Thymus (tissue), 11 donors: ENCODE results near the gene MBTPS1. TPM values are rescaled to one million over a fixed set of nuclear protein-coding genes. Genes with fewer than 3 reads are reported as not detected.

ENCODE experiments used
- DNase-seq, 9 donors: peaks; one replicate each; pipeline ENCODE4 v3.0.0-alpha.2; 2013; ENCODE audit warnings: low spot score in 9 of 9, low read depth in 6 of 9, missing footprints in 1 of 9
- H3K27ac ChIP-seq, 2 donors: one replicate each; pipeline ENCODE4 v1.5.1; 2013; ENCODE audit warnings: control low read depth in 1 of 2, low read depth in 1 of 2, low read length in 1 of 2, mild to moderate bottlenecking in 1 of 2, moderate library complexity in 1 of 2
- H3K27me3 ChIP-seq, 2 donors: one replicate each; pipeline ENCODE4 v1.5.1; 2013; ENCODE audit warnings: low read length in 1 of 2; ENCODE audit not compliant: control insufficient read depth in 2 of 2, insufficient read depth in 1 of 2
- H3K36me3 ChIP-seq, 2 donors: one replicate each; pipeline ENCODE4 v1.5.1; 2013; ENCODE audit warnings: low read length in 1 of 2, mild to moderate bottlenecking in 1 of 2, moderate library complexity in 1 of 2; ENCODE audit not compliant: control insufficient read depth in 2 of 2, insufficient read depth in 2 of 2
- H3K4me1 ChIP-seq, 2 donors: one replicate each; pipeline ENCODE4 v1.5.1; 2013; ENCODE audit warnings: low read length in 2 of 2; ENCODE audit not compliant: control insufficient read depth in 2 of 2, insufficient read depth in 2 of 2
- H3K4me3 ChIP-seq, 2 donors: one replicate each; pipeline ENCODE4 v1.5.1; 2013; ENCODE audit warnings: low read length in 2 of 2, control low read depth in 1 of 2, mild to moderate bottlenecking in 1 of 2
- H3K9me3 ChIP-seq, 2 donors: one replicate each; pipeline ENCODE4 v1.5.1; 2013; ENCODE audit warnings: low read length in 1 of 2, mild to moderate bottlenecking in 1 of 2; ENCODE audit not compliant: control insufficient read depth in 2 of 2, insufficient read depth in 1 of 2
- WGBS: extraction: QIAGEN DNeasy Blood & Tissue Kit; methylation state at CpG from one replicate; pipeline ENCODE4 v1.1.7; 2013; 5-methylcytosine and 5-hydroxymethylcytosine counted together
- polyA plus RNA-seq: library from polyadenylated mRNA; stranded (reverse); fragments of 200-250 nt; gene quantifications from one replicate; pipeline ENCODE4 v1.2.3, GENCODE V29; 2013
- total RNA-seq: library from RNA; stranded (reverse); fragments of 120-200 nt; gene quantifications from one replicate; pipeline ENCODE4 v1.2.4, GENCODE V29; 2013
- donor health status: healthy.

MBTPS1 gene
- total and polyA plus RNA-seq, 2 donors, result 39.4 to 65.6 TPM

DNA sequence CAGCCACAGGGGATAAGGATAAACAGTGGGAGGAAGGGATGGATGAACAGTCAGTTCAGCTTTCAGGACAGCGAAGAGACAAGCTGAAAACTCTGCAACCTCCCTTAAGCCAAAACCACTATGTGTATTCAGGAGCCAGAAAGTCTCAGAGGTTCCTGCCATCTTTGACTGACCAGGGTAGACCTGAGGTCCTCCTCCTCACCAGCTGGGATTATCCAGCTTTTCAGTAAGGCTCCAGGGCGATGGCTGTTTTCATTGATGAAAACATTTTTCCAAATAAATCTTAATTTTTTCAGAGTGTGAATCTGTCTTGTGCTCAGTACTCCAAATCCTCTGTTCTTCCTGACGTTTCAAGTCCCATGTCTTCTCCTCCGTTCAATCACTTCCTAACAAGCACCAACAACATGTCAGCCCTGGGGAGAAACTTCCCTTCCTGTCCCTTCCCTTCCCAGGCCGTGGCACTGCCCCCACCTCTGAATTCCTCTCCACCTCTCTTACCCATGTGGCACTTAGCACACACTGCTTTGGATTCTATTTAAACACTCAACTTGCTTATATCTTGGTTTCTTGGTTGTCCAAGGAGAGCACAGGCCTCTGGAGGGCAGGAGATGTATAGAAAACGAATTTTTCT is 23.0 kb upstream of the MBTPS1 start:
- Histone ChIP-seq H3K4me3 (no peak overlapping the region), H3K9me3 (no peaks in the 10 kb centered on the region), H3K4me1 (peaks cover 15 to 28% of the 10 kb centered on the region in 2 donors), H3K27ac (no peak overlapping the region), H3K27me3 (no peaks in the 10 kb centered on the region), H3K36me3 (no peaks in the 10 kb centered on the region)
- DNase-seq, result no peak
- WGBS, result 93% methylated on average over 6 of the region's 6 CpGs

GRCh38 chr16:84138824-84139627 is 22.3 kb upstream of the MBTPS1 start:
- DNase-seq, result peak in 2 of 9 donors; percentile 21 to 43
- H3K27ac ChIP-seq, result no peak overlapping the region
- no peaks in the 10 kb centered on the region for H3K27me3 ChIP-seq
- H3K4me1 ChIP-seq, result peaks cover 10 to 26% of the 10 kb centered on the region in 2 donors
- no peaks in the 10 kb centered on the region for H3K9me3 ChIP-seq
- H3K36me3 ChIP-seq, result no peaks in the 10 kb centered on the region
- H3K4me3 ChIP-seq, result no peak overlapping the region
- 72% methylated on average over 14 of the region's 14 CpGs for WGBS

GRCh38 chr16:84138500-84138823 is 21.7 kb upstream of the MBTPS1 start:
- WGBS, result 43% methylated on average over 2 of the region's 2 CpGs
- DNase-seq, result no peak
- H3K27me3 ChIP-seq, result no peaks in the 10 kb centered on the region
- peaks cover 10 to 23% of the 10 kb centered on the region in 2 donors for H3K4me1 ChIP-seq
- no peak overlapping the region for H3K4me3 ChIP-seq
- H3K36me3 ChIP-seq, result no peaks in the 10 kb centered on the region
- no peak overlapping the region for H3K27ac ChIP-seq
- H3K9me3 ChIP-seq, result no peaks in the 10 kb centered on the region

DNA sequence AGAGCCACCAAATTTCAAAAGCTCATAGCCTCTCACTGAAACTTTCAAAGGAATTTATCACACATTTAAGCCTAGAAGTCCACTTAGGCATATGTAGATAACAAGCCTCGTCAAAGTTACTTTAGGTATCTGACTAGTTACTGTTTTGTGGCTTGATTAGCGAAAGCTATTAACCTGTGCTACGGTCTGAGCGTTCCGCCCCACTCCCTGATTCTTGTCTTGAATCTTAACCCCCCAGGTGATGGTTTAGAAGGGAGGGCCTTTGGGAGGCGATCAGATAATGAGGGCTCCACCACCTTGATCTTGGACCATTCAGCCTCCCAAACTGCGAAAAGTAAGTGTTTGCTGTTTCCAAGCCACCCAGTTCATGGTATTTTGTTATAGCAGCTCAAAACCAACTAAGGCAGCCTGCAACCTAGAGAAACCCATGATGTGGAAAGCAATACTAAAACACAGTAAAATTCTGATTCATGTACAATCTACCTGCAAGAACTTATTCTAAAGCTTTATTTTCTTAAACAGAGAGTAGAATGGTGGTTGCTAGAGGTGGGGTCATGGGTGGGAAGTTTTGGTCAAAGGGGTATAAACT is 21.1 kb upstream of the MBTPS1 start:
- H3K9me3 ChIP-seq, result no peaks in the 10 kb centered on the region
- 97% methylated on average over 7 of the region's 7 CpGs for WGBS
- H3K4me1 ChIP-seq, result peaks cover 10 to 23% of the 10 kb centered on the region in 2 donors
- no peak overlapping the region for H3K27ac ChIP-seq
- H3K4me3 ChIP-seq, result no peak overlapping the region
- no peaks in the 10 kb centered on the region for H3K27me3 ChIP-seq
- no peaks in the 10 kb centered on the region for H3K36me3 ChIP-seq
- no peak for DNase-seq

GRCh38 chr16:84137287-84137686 is 20.5 kb upstream of the MBTPS1 start:
- Histone ChIP-seq H3K4me1 (peaks cover 10 to 23% of the 10 kb centered on the region in 2 donors), H3K4me3 (no peak overlapping the region), H3K9me3 (no peaks in the 10 kb centered on the region), H3K27me3 (no peaks in the 10 kb centered on the region), H3K36me3 (no peaks in the 10 kb centered on the region), H3K27ac (no peak overlapping the region)
- no peak for DNase-seq
- WGBS, result 95% methylated on average over 8 of the region's 8 CpGs

GRCh38 chr16:84136331-84137125 is 19.8 kb upstream of the MBTPS1 start:
- no peak overlapping the region for H3K4me3 ChIP-seq
- no peaks in the 10 kb centered on the region for H3K36me3 ChIP-seq
- H3K9me3 ChIP-seq, result no peaks in the 10 kb centered on the region
- DNase-seq, result no peak
- no peak overlapping the region for H3K27ac ChIP-seq
- H3K4me1 ChIP-seq, result peaks cover 10 to 23% of the 10 kb centered on the region in 2 donors
- no peaks in the 10 kb centered on the region for H3K27me3 ChIP-seq
- 97% methylated on average over 11 of the region's 11 CpGs for whole genome bisulfite sequencing

- 93% methylated on average over 7 of the region's 7 CpGs for WGBS
Measured at GRCh38 chr16:84132527-84133285, 16.0 kb upstream of the MBTPS1 start.

GRCh38 chr16:84131117-84131516 is 14.4 kb upstream of the MBTPS1 start:
- DNase-seq, result no peak
- peaks cover 3 to 4% of the 10 kb centered on the region in 2 donors for H3K4me1 ChIP-seq
- 97% methylated on average over 5 of the region's 5 CpGs for WGBS
- peaks cover 9 to 12% of the 10 kb centered on the region in 2 donors for H3K36me3 ChIP-seq
- no peaks in the 10 kb centered on the region for H3K27me3 ChIP-seq
- H3K9me3 ChIP-seq, result no peaks in the 10 kb centered on the region
- H3K27ac ChIP-seq, result no peak overlapping the region
- no peak overlapping the region for H3K4me3 ChIP-seq

More at GRCh38 chr16:84132527-84133285, 16.0 kb upstream of the MBTPS1 start:
- no peaks in the 10 kb centered on the region for H3K9me3 ChIP-seq
- H3K4me3 ChIP-seq, result no peak overlapping the region
- no peak overlapping the region for H3K27ac ChIP-seq
- H3K36me3 ChIP-seq, result peaks cover 9 to 12% of the 10 kb centered on the region in 2 donors
- DNase-seq, result no peak
- H3K27me3 ChIP-seq, result no peaks in the 10 kb centered on the region
- peaks cover 4% of the 10 kb centered on the region in 2 donors for H3K4me1 ChIP-seq
